HepG2 (cell line): ENCODE results near the gene LIF. TPM values are rescaled to one million over a fixed set of nuclear protein-coding genes. Genes with fewer than 3 reads are reported as not detected.
A peak's percentile ranks its signal among the peaks of the same experiment; 100 is the strongest.

Source experiments
- BCL6 ChIP-seq: IDR thresholded peaks from 2 replicates; pipeline ENCODE4 v1.6.1; 2016; ENCODE audit warnings: missing genetic modification reagents, missing compliant biosample characterization
- CHD4 ChIP-seq: fragments of 200-600 bp; sonication (generic); IDR thresholded peaks from 2 replicates; pipeline ENCODE4 v1.7.0; 2017; ENCODE audit warnings: mild to moderate bottlenecking, low read length, borderline replicate concordance
- ELF1 ChIP-seq: sonication (generic); formaldehyde crosslinking; IDR thresholded peaks from 2 replicates; pipeline ENCODE4 v1.4.0; 2020; ENCODE audit warnings: missing genetic modification reagents
- HIVEP1 ChIP-seq: sonication (generic); formaldehyde crosslinking; IDR thresholded peaks from 2 replicates; pipeline ENCODE4 v1.4.0; 2020; ENCODE audit warnings: mild to moderate bottlenecking, missing genetic modification reagents
- KAT8 ChIP-seq: IDR thresholded peaks from 2 replicates; pipeline ENCODE4 v1.6.1; 2016; ENCODE audit warnings: missing genetic modification reagents, missing compliant biosample characterization
- KLF13 ChIP-seq: sonication (generic); formaldehyde crosslinking; IDR thresholded peaks from 2 replicates; pipeline ENCODE4 v1.4.0; 2020; ENCODE audit warnings: mild to moderate bottlenecking, missing genetic modification reagents
- MAFK ChIP-seq, 2 experiments: IDR thresholded peaks in 1 of 2; conservative IDR thresholded peaks in 1 of 2; 2 replicates each; pipeline ENCODE4 v1.6.1; 2011; ENCODE audit warnings: improper control_type of control experiment in 2 of 2, low read length in 2 of 2
- POLR2G ChIP-seq: fragments of 200-400 bp; formaldehyde crosslinking; IDR thresholded peaks from 2 replicates; pipeline ENCODE4 v1.6.1; 2018; ENCODE audit warnings: mild to moderate bottlenecking, low read depth, low read length, moderate library complexity
- SKI ChIP-seq: fragments of 450-650 bp; IDR thresholded peaks from one replicate; pipeline ENCODE4 v1.6.1; 2018; ENCODE audit warnings: mild to moderate bottlenecking; ENCODE audit not compliant: partially characterized antibody
- SMYD3 ChIP-seq: sonication (generic); formaldehyde crosslinking; IDR thresholded peaks from 2 replicates; pipeline ENCODE4 v1.8.1; 2023; ENCODE audit warnings: mild to moderate bottlenecking, missing genetic modification reagents
- TBX3 ChIP-seq: fragments of 450-650 bp; IDR thresholded peaks from 2 replicates; pipeline ENCODE4 v1.6.1; 2017; ENCODE audit warnings: antibody characterized with exemption, mild to moderate bottlenecking, inconsistent platforms, borderline replicate concordance
- ZNF12 ChIP-seq: sonication (generic); formaldehyde crosslinking; IDR thresholded peaks from 2 replicates; pipeline ENCODE4 v1.5.0; 2020; ENCODE audit warnings: missing genetic modification reagents
- ZNF232 ChIP-seq: sonication (generic); formaldehyde crosslinking; IDR thresholded peaks from 2 replicates; pipeline ENCODE4 v1.4.0; 2020; ENCODE audit warnings: missing genetic modification reagents, borderline replicate concordance
- polyA plus RNA-seq, 8 experiments: library from polyadenylated mRNA; depleted of rRNA in 3 of 8; stranded (reverse) in 7 of 8; unstranded in 1 of 8; fragments of >200 nt; fragmentation: Illumina TruSeq in 4 of 8; extraction: Trizol in 4 of 8; gene quantifications; 2 replicates each; pipeline versions ENCODE4 v1.2.1 to v1.2.3, GENCODE V29; 2011 to 2016; ENCODE audit warnings: low read depth in 4 of 8, missing spikeins in 1 of 8, mixed read lengths in 1 of 8; ENCODE audit not compliant: insufficient read depth in 1 of 8
- total RNA-seq, 5 experiments: library from RNA; depleted of rRNA; stranded (reverse); fragments of >200 nt; fragmentation: Illumina TruSeq; extraction: Trizol; gene quantifications; 2 replicates each; pipeline ENCODE4 v1.2.3, GENCODE V29; 2016; ENCODE audit warnings: low read depth in 1 of 5
- TF ChIP-seq, protein P1 (sequence below): conservative IDR thresholded peaks from 2 replicates; pipeline ENCODE4 v1.6.1; 2018; ENCODE audit warnings: missing genetic modification reagents
- TF ChIP-seq, protein P2 (sequence below): sonication (generic); formaldehyde crosslinking; IDR thresholded peaks from 2 replicates; pipeline ENCODE4 v1.5.1; 2020; ENCODE audit warnings: mild to moderate bottlenecking, missing genetic modification reagents, moderate library complexity
- TF ChIP-seq, protein P3 (sequence below): sonication (generic); formaldehyde crosslinking; IDR thresholded peaks from 2 replicates; pipeline ENCODE4 v1.4.0; 2020; ENCODE audit warnings: mild to moderate bottlenecking, missing genetic modification reagents
- TF ChIP-seq, protein P4 (sequence below): IDR thresholded peaks from 2 replicates; pipeline ENCODE4 v1.6.1; 2016; ENCODE audit warnings: mild to moderate bottlenecking
- TF ChIP-seq, protein P5 (sequence below): sonication (generic); formaldehyde crosslinking; IDR thresholded peaks from 2 replicates; pipeline ENCODE4 v1.4.0; 2020; ENCODE audit warnings: missing genetic modification reagents, borderline replicate concordance

The LIF gene
- total and polyA plus RNA-seq, 2 of the 13 experiments (the other 11 are each of a cell fraction or from before 2014, with no cell fraction given), result 3.6 to 8.5 TPM

DNA sequence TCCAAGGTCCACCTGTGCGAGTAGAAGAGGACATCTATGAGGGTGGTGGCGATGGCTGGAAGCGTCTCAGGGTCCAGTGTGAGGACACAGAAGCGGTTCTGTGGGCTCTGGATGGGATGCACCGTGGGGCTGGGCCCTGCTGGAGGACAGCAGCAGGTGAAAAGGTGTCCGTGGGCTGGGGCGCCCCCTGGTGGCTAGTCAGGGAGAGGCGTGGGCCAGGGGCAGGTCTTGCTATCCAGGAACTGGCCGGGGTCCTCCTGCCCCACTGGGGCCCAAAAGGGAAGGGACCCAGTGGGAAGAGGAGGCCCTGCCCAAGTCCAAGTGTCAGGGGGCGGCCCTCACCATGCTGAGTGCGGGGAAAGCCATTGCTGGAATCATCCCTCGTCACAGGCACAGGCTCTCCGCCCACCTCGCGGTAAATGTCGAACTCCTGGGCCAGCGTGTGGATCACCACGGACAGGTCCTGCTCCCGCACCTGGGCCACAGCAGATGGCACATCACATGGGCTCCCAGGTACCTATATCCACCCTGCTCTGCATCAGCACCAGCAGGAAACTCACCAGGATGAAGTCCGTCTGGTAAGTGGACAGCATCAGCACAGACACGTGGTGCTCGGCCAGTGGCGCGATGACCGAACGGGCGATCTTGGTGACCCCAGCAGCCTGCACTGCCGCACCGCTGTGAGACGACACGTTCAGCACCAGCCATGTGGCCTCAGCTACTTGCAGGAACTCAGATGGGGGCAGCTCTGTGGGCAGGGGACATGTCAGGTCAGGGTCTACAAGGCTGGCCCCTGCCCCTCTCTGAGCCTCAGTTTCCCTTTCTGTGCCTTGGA, 40.5 kb upstream of the LIF start (continued):
- TF ChIP-seq, protein P1, sequence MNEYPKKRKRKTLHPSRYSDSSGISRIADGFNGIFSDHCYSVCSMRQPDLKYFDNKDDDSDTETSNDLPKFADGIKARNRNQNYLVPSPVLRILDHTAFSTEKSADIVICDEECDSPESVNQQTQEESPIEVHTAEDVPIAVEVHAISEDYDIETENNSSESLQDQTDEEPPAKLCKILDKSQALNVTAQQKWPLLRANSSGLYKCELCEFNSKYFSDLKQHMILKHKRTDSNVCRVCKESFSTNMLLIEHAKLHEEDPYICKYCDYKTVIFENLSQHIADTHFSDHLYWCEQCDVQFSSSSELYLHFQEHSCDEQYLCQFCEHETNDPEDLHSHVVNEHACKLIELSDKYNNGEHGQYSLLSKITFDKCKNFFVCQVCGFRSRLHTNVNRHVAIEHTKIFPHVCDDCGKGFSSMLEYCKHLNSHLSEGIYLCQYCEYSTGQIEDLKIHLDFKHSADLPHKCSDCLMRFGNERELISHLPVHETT, result no peak
- TF ChIP-seq, protein P2, sequence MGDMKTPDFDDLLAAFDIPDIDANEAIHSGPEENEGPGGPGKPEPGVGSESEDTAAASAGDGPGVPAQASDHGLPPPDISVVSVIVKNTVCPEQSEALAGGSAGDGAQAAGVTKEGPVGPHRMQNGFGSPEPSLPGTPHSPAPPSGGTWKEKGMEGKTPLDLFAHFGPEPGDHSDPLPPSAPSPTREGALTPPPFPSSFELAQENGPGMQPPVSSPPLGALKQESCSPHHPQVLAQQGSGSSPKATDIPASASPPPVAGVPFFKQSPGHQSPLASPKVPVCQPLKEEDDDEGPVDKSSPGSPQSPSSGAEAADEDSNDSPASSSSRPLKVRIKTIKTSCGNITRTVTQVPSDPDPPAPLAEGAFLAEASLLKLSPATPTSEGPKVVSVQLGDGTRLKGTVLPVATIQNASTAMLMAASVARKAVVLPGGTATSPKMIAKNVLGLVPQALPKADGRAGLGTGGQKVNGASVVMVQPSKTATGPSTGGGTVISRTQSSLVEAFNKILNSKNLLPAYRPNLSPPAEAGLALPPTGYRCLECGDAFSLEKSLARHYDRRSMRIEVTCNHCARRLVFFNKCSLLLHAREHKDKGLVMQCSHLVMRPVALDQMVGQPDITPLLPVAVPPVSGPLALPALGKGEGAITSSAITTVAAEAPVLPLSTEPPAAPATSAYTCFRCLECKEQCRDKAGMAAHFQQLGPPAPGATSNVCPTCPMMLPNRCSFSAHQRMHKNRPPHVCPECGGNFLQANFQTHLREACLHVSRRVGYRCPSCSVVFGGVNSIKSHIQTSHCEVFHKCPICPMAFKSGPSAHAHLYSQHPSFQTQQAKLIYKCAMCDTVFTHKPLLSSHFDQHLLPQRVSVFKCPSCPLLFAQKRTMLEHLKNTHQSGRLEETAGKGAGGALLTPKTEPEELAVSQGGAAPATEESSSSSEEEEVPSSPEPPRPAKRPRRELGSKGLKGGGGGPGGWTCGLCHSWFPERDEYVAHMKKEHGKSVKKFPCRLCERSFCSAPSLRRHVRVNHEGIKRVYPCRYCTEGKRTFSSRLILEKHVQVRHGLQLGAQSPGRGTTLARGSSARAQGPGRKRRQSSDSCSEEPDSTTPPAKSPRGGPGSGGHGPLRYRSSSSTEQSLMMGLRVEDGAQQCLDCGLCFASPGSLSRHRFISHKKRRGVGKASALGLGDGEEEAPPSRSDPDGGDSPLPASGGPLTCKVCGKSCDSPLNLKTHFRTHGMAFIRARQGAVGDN (CRISPR knock-in tag), result peak; percentile 44; the same call in 1 of the 2 replicates
- TF ChIP-seq, protein P3, sequence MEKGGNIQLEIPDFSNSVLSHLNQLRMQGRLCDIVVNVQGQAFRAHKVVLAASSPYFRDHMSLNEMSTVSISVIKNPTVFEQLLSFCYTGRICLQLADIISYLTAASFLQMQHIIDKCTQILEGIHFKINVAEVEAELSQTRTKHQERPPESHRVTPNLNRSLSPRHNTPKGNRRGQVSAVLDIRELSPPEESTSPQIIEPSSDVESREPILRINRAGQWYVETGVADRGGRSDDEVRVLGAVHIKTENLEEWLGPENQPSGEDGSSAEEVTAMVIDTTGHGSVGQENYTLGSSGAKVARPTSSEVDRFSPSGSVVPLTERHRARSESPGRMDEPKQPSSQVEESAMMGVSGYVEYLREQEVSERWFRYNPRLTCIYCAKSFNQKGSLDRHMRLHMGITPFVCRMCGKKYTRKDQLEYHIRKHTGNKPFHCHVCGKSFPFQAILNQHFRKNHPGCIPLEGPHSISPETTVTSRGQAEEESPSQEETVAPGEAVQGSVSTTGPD (CRISPR knock-in tag), result no peak
- no peak for TF ChIP-seq ZNF12 (CRISPR knock-in tag)
- no peak for TF ChIP-seq SKI
- TF ChIP-seq SMYD3 (CRISPR knock-in tag), result no peak
- TF ChIP-seq, protein P4, sequence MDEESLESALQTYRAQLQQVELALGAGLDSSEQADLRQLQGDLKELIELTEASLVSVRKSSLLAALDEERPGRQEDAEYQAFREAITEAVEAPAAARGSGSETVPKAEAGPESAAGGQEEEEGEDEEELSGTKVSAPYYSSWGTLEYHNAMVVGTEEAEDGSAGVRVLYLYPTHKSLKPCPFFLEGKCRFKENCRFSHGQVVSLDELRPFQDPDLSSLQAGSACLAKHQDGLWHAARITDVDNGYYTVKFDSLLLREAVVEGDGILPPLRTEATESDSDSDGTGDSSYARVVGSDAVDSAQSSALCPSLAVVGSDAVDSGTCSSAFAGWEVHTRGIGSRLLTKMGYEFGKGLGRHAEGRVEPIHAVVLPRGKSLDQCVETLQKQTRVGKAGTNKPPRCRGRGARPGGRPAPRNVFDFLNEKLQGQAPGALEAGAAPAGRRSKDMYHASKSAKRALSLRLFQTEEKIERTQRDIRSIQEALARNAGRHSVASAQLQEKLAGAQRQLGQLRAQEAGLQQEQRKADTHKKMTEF (CRISPR knock-in tag), result 0 out of 2 replicates have a peak, but pooled peaks have one; percentile 17
- no peak for TF ChIP-seq CHD4
- TF ChIP-seq ELF1 (CRISPR knock-in tag), result no peak
- no peak for TF ChIP-seq KAT8 (CRISPR knock-in tag)
- no peak for TF ChIP-seq TBX3
- TF ChIP-seq, protein P5, sequence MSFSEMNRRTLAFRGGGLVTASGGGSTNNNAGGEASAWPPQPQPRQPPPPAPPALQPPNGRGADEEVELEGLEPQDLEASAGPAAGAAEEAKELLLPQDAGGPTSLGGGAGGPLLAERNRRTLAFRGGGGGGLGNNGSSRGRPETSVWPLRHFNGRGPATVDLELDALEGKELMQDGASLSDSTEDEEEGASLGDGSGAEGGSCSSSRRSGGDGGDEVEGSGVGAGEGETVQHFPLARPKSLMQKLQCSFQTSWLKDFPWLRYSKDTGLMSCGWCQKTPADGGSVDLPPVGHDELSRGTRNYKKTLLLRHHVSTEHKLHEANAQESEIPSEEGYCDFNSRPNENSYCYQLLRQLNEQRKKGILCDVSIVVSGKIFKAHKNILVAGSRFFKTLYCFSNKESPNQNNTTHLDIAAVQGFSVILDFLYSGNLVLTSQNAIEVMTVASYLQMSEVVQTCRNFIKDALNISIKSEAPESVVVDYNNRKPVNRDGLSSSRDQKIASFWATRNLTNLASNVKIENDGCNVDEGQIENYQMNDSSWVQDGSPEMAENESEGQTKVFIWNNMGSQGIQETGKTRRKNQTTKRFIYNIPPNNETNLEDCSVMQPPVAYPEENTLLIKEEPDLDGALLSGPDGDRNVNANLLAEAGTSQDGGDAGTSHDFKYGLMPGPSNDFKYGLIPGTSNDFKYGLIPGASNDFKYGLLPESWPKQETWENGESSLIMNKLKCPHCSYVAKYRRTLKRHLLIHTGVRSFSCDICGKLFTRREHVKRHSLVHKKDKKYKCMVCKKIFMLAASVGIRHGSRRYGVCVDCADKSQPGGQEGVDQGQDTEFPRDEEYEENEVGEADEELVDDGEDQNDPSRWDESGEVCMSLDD (CRISPR knock-in tag), result no peak
- TF ChIP-seq POLR2G, result no peak
- no peak for TF ChIP-seq HIVEP1 (CRISPR knock-in tag)
- TF ChIP-seq ZNF232 (CRISPR knock-in tag), result no peak
- no peak for TF ChIP-seq KLF13
- TF ChIP-seq BCL6 (CRISPR knock-in tag), result peak; percentile 88
- TF ChIP-seq MAFK (conservative IDR thresholded peaks at IDR 0.05 in 1 of 2, IDR thresholded peaks at IDR 0.05 in 1 of 2; ENCODE audit: low read length in 2 of 2), result no peak
